Measurements from ENCODE around the gene SGMS2.

SGMS2 gene

DNA sequence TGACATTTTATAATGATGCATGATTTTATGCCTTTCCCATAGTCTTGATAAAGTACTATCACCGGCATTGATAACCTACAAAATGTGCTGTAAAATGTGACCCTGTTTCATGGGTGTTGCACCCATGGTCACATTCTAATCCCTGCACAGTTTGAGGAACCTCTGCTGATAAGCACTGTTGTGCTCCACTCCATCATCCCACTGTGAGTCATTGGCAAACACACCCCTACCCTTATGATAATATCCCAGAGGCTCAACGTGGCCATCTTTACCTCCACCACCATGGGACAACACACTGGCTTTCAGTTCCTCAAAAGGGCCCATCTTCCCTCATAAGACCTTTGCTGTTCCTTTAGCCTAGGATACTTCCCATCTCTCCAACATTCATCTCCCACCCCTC is 32.0 kb upstream of the SGMS2 start:
- DNase-seq: no peak
- H3K56ac ChIP-seq (ENCODE audit: low read length): no peak overlapping the region
- no peak overlapping the region for H3K27ac ChIP-seq (ENCODE audit: low read depth, low read length)
- no peaks in the 10 kb centered on the region for H3K79me2 ChIP-seq (ENCODE audit: control insufficient read depth, insufficient read depth, low read length)
- H3K9ac ChIP-seq (ENCODE audit: low read length): no peak overlapping the region
- H4K5ac ChIP-seq (ENCODE audit: low read length): no peak overlapping the region
- H3K23ac ChIP-seq (ENCODE audit: low read length): no peak overlapping the region
- H3K4me2 ChIP-seq (ENCODE audit: low read length): no peak overlapping the region
- no peak overlapping the region for H3K4me3 ChIP-seq (ENCODE audit: low read length)
- H2AK5ac ChIP-seq (ENCODE audit: low read length): no peak overlapping the region
- WGBS (ENCODE audit: extremely low coverage, insufficient coverage, low lambda C conversion rate): no CpG with 5 or more reads among the region's 2 CpGs
- no peaks in the 10 kb centered on the region for H3K36me3 ChIP-seq (ENCODE audit: control insufficient read depth, insufficient read depth, low read length)
- H3K79me1 ChIP-seq (ENCODE audit: low read length): no peaks in the 10 kb centered on the region
- no peak overlapping the region for H4K8ac ChIP-seq (ENCODE audit: low read depth, low read length)
- H3K4me1 ChIP-seq (ENCODE audit: control insufficient read depth, low read depth, low read length): no peaks in the 10 kb centered on the region
- H2BK15ac ChIP-seq (replicated peaks; ENCODE audit: low read depth): no peak overlapping the region
- no peak overlapping the region for H2BK5ac ChIP-seq (ENCODE audit: low read length)
- H2BK120ac ChIP-seq (ENCODE audit: low read depth, low read length): no peak overlapping the region
- H3K18ac ChIP-seq (ENCODE audit: low read length): no peak overlapping the region
- H3K27me3 ChIP-seq (ENCODE audit: insufficient read depth, low read length, poor library complexity): no peaks in the 10 kb centered on the region
- H3K4ac ChIP-seq (ENCODE audit: low read depth, low read length): no peak overlapping the region

- H3K4me1 ChIP-seq (ENCODE audit: control insufficient read depth, low read depth, low read length): no peaks in the 10 kb centered on the region
- H3K27me3 ChIP-seq (ENCODE audit: insufficient read depth, low read length, poor library complexity): no peaks in the 10 kb centered on the region
- no peak overlapping the region for H3K4ac ChIP-seq (ENCODE audit: low read depth, low read length)
- no peak overlapping the region for H3K9ac ChIP-seq (ENCODE audit: low read length)
- no peak overlapping the region for H3K18ac ChIP-seq (ENCODE audit: low read length)
- no peak overlapping the region for H4K5ac ChIP-seq (ENCODE audit: low read length)
- DNase-seq: peak; percentile 3
- H3K36me3 ChIP-seq (ENCODE audit: control insufficient read depth, insufficient read depth, low read length): no peaks in the 10 kb centered on the region
- no peak overlapping the region for H2BK5ac ChIP-seq (ENCODE audit: low read length)
- H3K56ac ChIP-seq (ENCODE audit: low read length): no peak overlapping the region
- H3K27ac ChIP-seq (ENCODE audit: low read depth, low read length): no peak overlapping the region
- no peak overlapping the region for H2BK120ac ChIP-seq (ENCODE audit: low read depth, low read length)
- H2AK5ac ChIP-seq (ENCODE audit: low read length): no peak overlapping the region
- no peak overlapping the region for H3K23ac ChIP-seq (ENCODE audit: low read length)
- no peaks in the 10 kb centered on the region for H3K79me2 ChIP-seq (ENCODE audit: control insufficient read depth, insufficient read depth, low read length)
- no peaks in the 10 kb centered on the region for H3K79me1 ChIP-seq (ENCODE audit: low read length)
- H4K8ac ChIP-seq (ENCODE audit: low read depth, low read length): no peak overlapping the region
- no CpG with 5 or more reads among the region's 2 CpGs for WGBS (ENCODE audit: extremely low coverage, insufficient coverage, low lambda C conversion rate)
- H2BK15ac ChIP-seq (replicated peaks; ENCODE audit: low read depth): no peak overlapping the region
- no peak overlapping the region for H3K4me3 ChIP-seq (ENCODE audit: low read length)
- H3K4me2 ChIP-seq (ENCODE audit: low read length): no peak overlapping the region
Measured at GRCh38 chr4:107793996-107794395, 30.7 kb upstream of the SGMS2 start.

GRCh38 chr4:107799669-107800450 is 24.9 kb upstream of the SGMS2 start:
- H2AK5ac ChIP-seq (ENCODE audit: low read length): no peak overlapping the region
- no peak overlapping the region for H3K18ac ChIP-seq (ENCODE audit: low read length)
- H2BK5ac ChIP-seq (ENCODE audit: low read length): no peak overlapping the region
- H3K4me2 ChIP-seq (ENCODE audit: low read length): no peak overlapping the region
- H2BK120ac ChIP-seq (ENCODE audit: low read depth, low read length): no peak overlapping the region
- no peak overlapping the region for H3K56ac ChIP-seq (ENCODE audit: low read length)
- H4K8ac ChIP-seq (ENCODE audit: low read depth, low read length): no peak overlapping the region
- no peak overlapping the region for H3K27ac ChIP-seq (ENCODE audit: low read depth, low read length)
- no peak overlapping the region for H4K5ac ChIP-seq (ENCODE audit: low read length)
- no peaks in the 10 kb centered on the region for H3K79me2 ChIP-seq (ENCODE audit: control insufficient read depth, insufficient read depth, low read length)
- no peaks in the 10 kb centered on the region for H3K79me1 ChIP-seq (ENCODE audit: low read length)
- no peaks in the 10 kb centered on the region for H3K36me3 ChIP-seq (ENCODE audit: control insufficient read depth, insufficient read depth, low read length)
- no peak overlapping the region for H2BK15ac ChIP-seq (replicated peaks; ENCODE audit: low read depth)
- H3K9ac ChIP-seq (ENCODE audit: low read length): no peak overlapping the region
- no peak overlapping the region for H3K4ac ChIP-seq (ENCODE audit: low read depth, low read length)
- no CpG with 5 or more reads among the region's 10 CpGs for WGBS (ENCODE audit: extremely low coverage, insufficient coverage, low lambda C conversion rate)
- H3K23ac ChIP-seq (ENCODE audit: low read length): no peak overlapping the region
- no peaks in the 10 kb centered on the region for H3K4me1 ChIP-seq (ENCODE audit: control insufficient read depth, low read depth, low read length)
- H3K4me3 ChIP-seq (ENCODE audit: low read length): no peak overlapping the region
- DNase-seq: no peak
- no peaks in the 10 kb centered on the region for H3K27me3 ChIP-seq (ENCODE audit: insufficient read depth, low read length, poor library complexity)

DNA sequence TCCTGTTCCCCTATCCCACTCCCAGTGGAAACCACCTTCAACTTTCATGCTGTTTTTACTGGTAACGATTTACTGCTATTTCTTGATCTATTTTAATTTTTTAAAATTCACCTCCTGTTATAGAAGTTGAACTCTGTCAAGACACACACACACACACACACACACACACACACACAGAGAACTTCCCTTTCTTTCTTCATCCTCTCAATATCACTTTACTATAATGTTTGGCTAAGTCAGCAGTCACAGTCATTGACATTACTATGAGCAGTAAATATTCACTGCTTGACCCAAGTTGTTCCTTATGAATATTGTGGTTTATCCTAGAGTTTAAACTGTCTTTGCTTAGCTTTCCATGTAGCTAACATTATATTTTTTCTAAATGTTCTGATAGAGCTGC is 24.0 kb upstream of the SGMS2 start:
- H3K36me3 ChIP-seq (ENCODE audit: control insufficient read depth, insufficient read depth, low read length): no peaks in the 10 kb centered on the region
- H2BK120ac ChIP-seq (ENCODE audit: low read depth, low read length): no peak overlapping the region
- H2BK5ac ChIP-seq (ENCODE audit: low read length): no peak overlapping the region
- no peak overlapping the region for H3K4me3 ChIP-seq (ENCODE audit: low read length)
- no peak overlapping the region for H3K23ac ChIP-seq (ENCODE audit: low read length)
- no peak overlapping the region for H3K27ac ChIP-seq (ENCODE audit: low read depth, low read length)
- no peak overlapping the region for H4K5ac ChIP-seq (ENCODE audit: low read length)
- no peaks in the 10 kb centered on the region for H3K79me1 ChIP-seq (ENCODE audit: low read length)
- H3K4me1 ChIP-seq (ENCODE audit: control insufficient read depth, low read depth, low read length): no peaks in the 10 kb centered on the region
- no CpG with 5 or more reads among the region's 1 CpG for WGBS (ENCODE audit: extremely low coverage, insufficient coverage, low lambda C conversion rate)
- H3K27me3 ChIP-seq (ENCODE audit: insufficient read depth, low read length, poor library complexity): no peaks in the 10 kb centered on the region
- H3K79me2 ChIP-seq (ENCODE audit: control insufficient read depth, insufficient read depth, low read length): no peaks in the 10 kb centered on the region
- H4K8ac ChIP-seq (ENCODE audit: low read depth, low read length): no peak overlapping the region
- no peak overlapping the region for H3K4me2 ChIP-seq (ENCODE audit: low read length)
- DNase-seq: no peak
- no peak overlapping the region for H2AK5ac ChIP-seq (ENCODE audit: low read length)
- no peak overlapping the region for H3K18ac ChIP-seq (ENCODE audit: low read length)
- no peak overlapping the region for H3K4ac ChIP-seq (ENCODE audit: low read depth, low read length)
- no peak overlapping the region for H2BK15ac ChIP-seq (replicated peaks; ENCODE audit: low read depth)
- H3K56ac ChIP-seq (ENCODE audit: low read length): no peak overlapping the region
- H3K9ac ChIP-seq (ENCODE audit: low read length): no peak overlapping the region

- H2BK5ac ChIP-seq (ENCODE audit: low read length): no peak overlapping the region
- H3K56ac ChIP-seq (ENCODE audit: low read length): no peak overlapping the region
- no peaks in the 10 kb centered on the region for H3K36me3 ChIP-seq (ENCODE audit: control insufficient read depth, insufficient read depth, low read length)
- no CpG with 5 or more reads among the region's 1 CpG for WGBS (ENCODE audit: extremely low coverage, insufficient coverage, low lambda C conversion rate)
- H3K27me3 ChIP-seq (ENCODE audit: insufficient read depth, low read length, poor library complexity): no peaks in the 10 kb centered on the region
- H3K79me1 ChIP-seq (ENCODE audit: low read length): no peaks in the 10 kb centered on the region
- no peak overlapping the region for H3K23ac ChIP-seq (ENCODE audit: low read length)
- no peak overlapping the region for H3K27ac ChIP-seq (ENCODE audit: low read depth, low read length)
- no peak overlapping the region for H2BK15ac ChIP-seq (replicated peaks; ENCODE audit: low read depth)
- H4K5ac ChIP-seq (ENCODE audit: low read length): no peak overlapping the region
- no peak for DNase-seq
- no peak overlapping the region for H2BK120ac ChIP-seq (ENCODE audit: low read depth, low read length)
- no peak overlapping the region for H4K8ac ChIP-seq (ENCODE audit: low read depth, low read length)
- no peaks in the 10 kb centered on the region for H3K79me2 ChIP-seq (ENCODE audit: control insufficient read depth, insufficient read depth, low read length)
- H3K18ac ChIP-seq (ENCODE audit: low read length): no peak overlapping the region
- H2AK5ac ChIP-seq (ENCODE audit: low read length): no peak overlapping the region
- H3K4me1 ChIP-seq (ENCODE audit: control insufficient read depth, low read depth, low read length): no peaks in the 10 kb centered on the region
- H3K4ac ChIP-seq (ENCODE audit: low read depth, low read length): no peak overlapping the region
- no peak overlapping the region for H3K4me2 ChIP-seq (ENCODE audit: low read length)
- H3K9ac ChIP-seq (ENCODE audit: low read length): no peak overlapping the region
- H3K4me3 ChIP-seq (ENCODE audit: low read length): no peak overlapping the region
Measured at GRCh38 chr4:107801766-107802211, 22.9 kb upstream of the SGMS2 start.

GRCh38 chr4:107804956-107805355 is 19.8 kb upstream of the SGMS2 start:
- no peak overlapping the region for H2BK15ac ChIP-seq (replicated peaks; ENCODE audit: low read depth)
- no peak overlapping the region for H3K56ac ChIP-seq (ENCODE audit: low read length)
- H3K27ac ChIP-seq (ENCODE audit: low read depth, low read length): no peak overlapping the region
- WGBS (ENCODE audit: extremely low coverage, insufficient coverage, low lambda C conversion rate): no CpG with 5 or more reads among the region's 3 CpGs
- no peaks in the 10 kb centered on the region for H3K79me1 ChIP-seq (ENCODE audit: low read length)
- H4K5ac ChIP-seq (ENCODE audit: low read length): no peak overlapping the region
- H3K23ac ChIP-seq (ENCODE audit: low read length): no peak overlapping the region
- H3K4ac ChIP-seq (ENCODE audit: low read depth, low read length): no peak overlapping the region
- DNase-seq: no peak
- no peaks in the 10 kb centered on the region for H3K27me3 ChIP-seq (ENCODE audit: insufficient read depth, low read length, poor library complexity)
- H3K4me1 ChIP-seq (ENCODE audit: control insufficient read depth, low read depth, low read length): no peaks in the 10 kb centered on the region
- no peaks in the 10 kb centered on the region for H3K79me2 ChIP-seq (ENCODE audit: control insufficient read depth, insufficient read depth, low read length)
- no peak overlapping the region for H2BK5ac ChIP-seq (ENCODE audit: low read length)
- H3K18ac ChIP-seq (ENCODE audit: low read length): no peak overlapping the region
- H2BK120ac ChIP-seq (ENCODE audit: low read depth, low read length): no peak overlapping the region
- no peaks in the 10 kb centered on the region for H3K36me3 ChIP-seq (ENCODE audit: control insufficient read depth, insufficient read depth, low read length)
- no peak overlapping the region for H2AK5ac ChIP-seq (ENCODE audit: low read length)
- H4K8ac ChIP-seq (ENCODE audit: low read depth, low read length): no peak overlapping the region
- H3K4me3 ChIP-seq (ENCODE audit: low read length): no peak overlapping the region
- no peak overlapping the region for H3K9ac ChIP-seq (ENCODE audit: low read length)
- H3K4me2 ChIP-seq (ENCODE audit: low read length): no peak overlapping the region
